GM18520 (cell line): ENCODE data around the gene EPHA8.

Source experiments
- ATAC-seq: cut with Tn5 transposase; IDR thresholded peaks from one replicate; pipeline ENCODE4 v1.9.1; 2021; ENCODE audit not compliant: unreplicated experiment

The EPHA8 gene

DNA sequence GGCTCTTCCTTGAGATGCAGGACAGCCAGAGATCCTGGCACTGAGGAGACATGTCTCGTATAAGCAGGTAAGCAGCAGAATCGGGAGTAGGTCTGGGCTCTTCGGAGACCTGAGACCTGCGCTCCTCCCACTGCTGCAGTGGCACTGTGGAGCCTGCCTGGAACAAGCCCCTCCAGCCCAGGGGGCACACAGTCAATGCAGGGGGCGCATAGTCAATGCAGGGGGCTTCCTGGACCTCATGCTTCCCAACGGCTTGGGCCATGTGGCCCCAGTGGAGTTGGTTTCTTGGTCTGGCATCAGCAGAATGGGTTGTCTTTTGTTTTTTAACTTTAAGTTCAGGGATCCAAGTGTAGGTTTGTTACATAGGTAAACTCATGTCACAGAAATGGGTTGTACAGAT, 27.9 kb upstream of the EPHA8 start:
- ATAC-seq = no peak

DNA sequence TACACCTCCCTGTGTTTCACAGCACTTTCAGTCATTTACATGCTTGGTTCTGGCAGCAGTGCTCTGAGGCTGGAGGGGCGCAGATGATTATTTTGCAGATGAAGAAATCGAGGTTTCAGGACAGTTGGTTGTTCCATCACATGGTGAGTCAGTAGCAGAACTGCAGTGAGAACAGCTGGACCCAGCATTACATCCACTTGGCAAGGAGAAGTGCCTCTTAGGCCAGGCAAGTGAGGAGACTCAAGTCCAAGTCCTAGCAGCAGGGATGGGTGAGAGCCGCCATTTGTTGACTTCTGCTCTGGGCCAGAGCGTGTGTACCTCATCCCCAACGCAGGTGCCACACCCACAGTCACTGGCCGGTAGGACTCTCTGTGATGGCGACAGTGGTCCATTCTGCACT, 26.8 kb upstream of the EPHA8 start:
- no peak for ATAC-seq

DNA sequence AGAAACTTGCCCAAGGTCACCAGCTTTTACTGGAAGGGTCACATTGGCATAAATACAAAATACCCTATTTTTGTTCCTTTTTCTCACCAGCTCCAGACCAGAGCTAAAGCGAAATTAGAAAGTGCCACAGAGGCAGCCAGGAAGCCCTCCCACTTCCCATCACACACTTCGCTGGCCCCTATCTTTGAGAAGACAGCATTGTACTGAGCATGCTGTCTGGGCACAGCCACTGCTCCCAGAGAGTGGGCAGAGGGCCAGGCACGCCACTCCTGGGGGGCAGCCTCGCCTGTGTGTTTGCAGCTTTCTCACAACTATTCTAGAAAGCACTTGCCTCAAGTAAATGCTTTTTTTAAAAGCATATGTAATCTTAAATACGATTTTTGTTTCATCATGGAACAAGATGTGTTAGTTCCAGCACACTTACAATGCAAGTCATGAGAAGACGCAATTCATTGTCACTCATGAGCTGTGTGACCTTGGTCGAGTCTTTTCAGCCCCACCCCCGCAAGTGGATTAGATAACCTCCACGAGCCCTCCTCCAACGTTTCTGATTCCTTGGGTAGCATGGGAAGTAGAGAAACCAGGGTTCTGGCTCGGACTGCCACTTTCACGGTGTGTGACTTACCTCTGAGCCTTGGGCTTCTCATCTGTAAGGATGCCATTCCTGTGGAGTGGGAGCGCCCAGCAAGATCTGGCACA, 25.7 kb upstream of the EPHA8 start:
- ATAC-seq = no peak

DNA sequence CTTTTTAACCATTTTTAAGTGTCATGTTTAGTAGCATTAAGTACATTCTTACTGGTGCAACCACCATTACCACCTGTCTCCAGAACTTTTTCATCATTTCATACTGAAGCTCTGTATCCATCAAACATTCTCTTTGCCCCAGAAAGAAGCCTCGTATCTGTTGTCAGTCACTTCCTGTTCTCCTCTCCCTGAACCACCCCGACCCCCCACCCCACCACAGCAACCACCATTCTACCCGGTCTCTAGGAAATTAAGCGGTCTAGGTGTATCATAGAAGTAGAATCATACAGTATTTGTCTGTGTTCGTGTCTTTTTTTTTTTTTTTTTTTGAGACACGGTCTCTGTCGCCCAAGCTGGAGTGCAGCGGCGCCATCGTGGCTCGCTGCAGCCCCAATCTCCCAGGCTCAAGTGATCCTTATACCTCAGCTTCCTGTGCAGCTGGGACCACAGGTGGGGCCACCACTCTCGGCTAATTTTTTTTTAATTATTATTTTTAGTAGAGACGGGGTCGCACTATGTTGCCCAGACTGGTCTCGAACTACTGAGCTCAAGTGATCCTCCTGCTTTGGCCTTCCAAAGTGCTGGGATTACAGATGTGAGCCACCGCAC, 23.7 kb upstream of the EPHA8 start:
- ATAC-seq = no peak

DNA sequence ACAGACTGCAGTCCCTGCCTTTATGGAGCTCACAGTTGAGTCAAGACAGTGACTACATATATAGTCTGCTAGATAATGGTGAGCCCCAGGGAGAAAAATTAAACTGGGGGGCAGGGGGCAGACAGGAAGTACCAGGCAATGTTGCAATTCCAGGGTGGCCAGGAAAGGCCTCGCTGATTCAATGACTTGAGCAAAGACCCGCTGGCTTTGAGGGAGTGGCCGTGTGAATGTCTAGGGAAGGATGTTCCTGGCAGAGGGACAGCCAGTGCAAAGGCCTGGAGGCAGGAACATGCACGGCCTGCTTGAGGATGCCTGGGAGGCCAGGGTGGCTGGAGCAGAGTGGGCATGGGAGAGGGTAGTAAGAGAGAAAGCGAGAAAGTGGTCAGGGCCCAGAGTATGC, 23.0 kb upstream of the EPHA8 start:
- no peak for ATAC-seq

DNA sequence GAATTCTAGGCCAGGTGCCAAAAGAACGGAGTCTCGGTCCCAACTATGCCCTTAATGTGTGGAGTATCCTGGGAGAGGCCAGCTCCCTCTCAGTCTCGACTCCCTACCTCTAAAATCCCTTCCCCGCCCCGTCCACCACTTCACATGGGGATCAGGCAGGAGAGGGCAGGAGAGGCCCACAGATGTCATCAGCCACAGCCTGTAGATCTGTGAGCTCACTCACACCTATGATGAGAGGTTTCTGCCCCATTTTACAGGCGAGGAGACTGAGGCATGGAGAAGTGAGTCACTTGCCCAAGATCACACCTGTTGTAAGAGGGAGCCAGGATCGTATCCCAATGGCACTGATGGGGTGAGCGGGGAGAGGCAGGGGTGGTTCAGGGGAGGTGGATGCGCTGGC, 20.4 kb upstream of the EPHA8 start:
- no peak for ATAC-seq

DNA sequence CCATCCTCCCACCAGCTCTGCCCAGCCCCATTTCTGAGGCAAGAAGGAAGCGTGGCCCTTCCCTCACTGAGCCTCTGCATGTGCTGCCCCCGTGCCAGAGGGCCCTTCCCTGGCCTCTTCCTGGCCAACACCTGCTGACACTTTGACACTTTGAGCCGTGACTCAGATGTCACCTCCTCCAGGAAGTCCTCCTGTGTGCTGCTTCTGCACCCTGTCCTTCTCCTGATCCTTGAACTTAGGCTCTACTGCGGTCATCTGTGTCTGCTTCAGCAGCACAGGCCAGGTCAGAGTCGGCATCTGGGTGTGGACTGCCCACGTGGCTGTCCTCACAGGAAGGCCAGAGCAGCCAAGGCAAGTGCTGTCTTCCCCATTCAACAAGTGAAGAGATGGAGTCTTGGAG, 19.6 kb upstream of the EPHA8 start:
- ATAC-seq = no peak

DNA sequence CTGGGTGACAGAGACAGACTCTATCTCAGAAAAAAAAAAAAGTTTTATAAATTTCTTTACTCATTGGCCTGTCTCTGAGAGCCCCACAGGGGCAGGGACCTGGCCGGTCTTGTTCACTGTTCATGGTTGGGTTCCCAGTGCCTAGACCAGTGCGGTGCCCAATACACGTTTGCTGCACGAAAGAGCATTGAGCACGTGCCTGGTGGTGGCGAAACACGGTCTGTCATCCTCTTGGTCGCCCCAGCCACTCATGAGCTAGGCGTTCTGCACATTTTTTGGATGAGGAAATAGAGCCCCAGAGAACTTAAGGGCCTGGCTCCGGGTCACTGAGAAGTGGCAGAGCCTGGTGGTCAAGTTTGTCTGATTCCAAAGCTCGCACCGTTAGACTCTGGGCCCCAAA, 18.7 kb upstream of the EPHA8 start:
- ATAC-seq = no peak

DNA sequence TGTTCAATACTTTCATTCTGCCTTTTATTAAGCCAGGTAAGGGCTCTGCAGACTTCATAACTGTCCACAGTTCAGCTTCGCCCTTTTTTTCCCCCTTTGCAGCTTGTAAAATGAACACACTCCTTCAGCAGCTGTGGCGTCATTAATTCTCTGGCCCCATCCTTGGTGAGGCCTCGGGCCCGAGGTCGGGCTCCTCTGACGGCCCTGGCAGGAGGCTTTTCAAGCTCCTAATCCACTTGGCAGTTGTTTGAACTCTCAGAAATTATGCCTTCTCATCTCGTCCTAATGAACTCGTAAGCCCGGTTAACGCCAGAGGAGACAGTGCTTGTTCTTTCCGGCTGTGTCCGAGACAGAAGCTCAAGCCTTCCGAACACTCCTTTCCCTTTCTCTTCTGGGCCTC, 18.1 kb upstream of the EPHA8 start:
- no peak for ATAC-seq

DNA sequence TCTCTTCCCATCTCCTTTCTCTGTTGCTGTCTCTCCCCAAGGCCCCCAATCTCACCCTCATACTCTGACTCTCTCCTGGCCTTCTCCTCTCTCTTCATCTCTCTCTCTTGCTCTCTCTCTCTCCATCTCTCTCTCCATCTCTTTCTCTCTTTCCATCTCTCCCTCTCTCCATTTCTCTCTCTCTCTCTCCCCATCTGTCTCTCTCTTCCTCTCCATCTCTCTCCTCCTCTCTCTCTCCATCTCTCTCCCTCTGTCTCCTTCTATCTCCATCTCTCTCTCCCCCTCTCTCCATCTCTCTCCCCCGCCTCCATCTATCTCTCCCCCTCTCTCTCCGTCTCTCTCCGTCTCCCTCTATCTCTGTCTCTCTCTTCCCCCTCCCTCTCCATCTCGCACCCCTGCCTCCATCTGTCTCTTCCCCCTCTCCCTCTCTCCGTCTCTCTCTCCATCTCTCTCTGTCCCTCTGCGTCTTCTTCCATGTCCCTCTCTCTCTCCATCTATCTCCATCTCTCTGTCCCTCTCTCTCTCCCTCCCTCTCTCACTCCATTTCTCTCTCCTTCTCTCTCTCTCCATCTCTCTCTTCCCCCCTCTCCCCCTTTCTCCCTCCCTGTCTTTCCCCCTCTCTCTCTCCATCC, 16.0 kb upstream of the EPHA8 start:
- ATAC-seq = no peak

DNA sequence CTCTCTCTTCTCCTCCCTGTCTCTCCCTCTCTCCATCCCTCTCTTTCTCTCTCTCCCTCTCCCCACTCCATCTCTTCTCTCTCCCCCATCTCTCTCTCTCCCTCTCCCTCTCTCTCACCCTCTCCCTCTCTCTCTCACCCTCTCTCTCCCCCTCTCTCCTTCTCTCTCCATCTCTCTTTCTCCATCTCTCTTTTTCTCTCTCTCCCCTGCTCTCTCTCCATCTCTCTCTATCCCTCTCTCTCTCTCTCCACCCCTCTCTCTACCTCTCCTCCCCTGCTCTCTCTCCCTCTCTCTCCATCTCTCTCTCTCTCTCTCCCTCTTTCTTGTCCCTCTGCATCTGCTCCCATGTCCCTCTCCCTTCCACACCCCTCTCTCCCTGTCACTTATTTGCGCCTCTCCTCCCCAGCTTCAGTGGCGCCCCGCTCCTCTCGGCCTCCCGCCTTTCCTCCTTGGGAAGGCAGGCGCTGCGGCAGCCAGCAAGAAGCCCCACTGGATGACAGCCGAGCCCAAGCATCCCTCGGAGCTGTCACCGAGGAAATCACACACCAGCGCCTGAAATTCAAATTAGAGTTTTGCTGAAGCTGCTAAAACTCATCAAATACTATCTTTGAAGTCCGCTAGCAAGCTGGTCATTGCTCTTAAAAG, 15.3 kb upstream of the EPHA8 start:
- ATAC-seq = no peak

DNA sequence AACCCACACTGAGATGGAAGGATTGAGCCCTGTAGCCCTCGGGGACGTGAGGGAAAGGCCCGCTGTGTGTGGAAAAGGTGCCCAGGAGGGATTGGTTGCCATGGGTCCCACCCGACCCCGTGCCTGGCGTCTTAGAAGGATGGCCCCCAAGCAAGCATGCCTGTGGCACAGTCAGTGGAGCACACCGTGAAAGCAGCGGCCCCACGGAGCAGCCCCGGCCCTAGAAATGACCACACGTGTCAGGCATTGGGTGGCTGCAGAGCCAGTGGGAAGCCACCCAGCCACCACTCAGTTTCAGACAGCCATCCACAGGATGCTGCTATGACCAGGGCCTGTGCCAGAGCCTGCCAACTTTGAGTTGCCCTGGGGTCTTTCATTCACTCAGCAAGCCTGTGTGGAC, 13.3 kb upstream of the EPHA8 start:
- ATAC-seq = no peak

DNA sequence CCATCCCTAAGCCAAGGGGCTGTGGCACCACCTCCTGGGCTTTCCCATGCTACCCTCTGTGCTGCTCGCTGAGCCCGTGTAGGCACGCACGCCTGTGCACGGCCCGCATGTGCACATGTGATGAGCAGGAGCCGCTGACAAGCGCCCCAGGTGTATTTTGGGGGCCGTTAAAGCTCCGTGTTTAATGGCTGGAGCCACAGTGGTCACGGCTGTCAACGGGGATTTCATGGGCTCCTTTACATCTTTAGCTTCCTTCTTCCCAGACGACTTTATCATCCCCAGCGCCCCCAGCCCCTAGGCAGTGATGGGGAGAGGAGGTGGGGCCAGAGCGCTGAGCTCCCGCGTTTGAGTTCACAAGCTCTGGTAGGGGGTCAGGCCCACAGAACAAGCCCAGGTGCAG, 11.7 kb upstream of the EPHA8 start:
- ATAC-seq = no peak

DNA sequence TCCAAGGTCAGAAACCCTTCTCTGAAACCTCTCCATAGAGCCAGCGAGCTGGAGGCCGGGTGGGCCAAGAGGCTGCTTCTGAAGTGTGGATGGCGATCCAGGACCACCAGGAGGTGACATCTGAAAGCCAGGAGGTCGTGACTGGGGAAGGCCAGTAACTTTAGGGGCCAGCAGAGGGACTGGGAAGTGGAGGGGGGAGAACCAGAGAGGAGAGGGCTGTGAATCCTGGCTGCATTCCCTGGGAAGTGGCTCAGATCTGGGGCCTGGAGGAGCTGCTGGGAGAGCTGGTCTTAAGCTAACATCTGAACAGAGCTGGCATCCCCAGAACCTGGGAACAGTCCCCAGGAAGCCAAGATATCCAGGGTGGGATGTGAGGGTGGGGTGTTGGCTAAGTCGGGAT, 11.3 kb upstream of the EPHA8 start:
- ATAC-seq = no peak

DNA sequence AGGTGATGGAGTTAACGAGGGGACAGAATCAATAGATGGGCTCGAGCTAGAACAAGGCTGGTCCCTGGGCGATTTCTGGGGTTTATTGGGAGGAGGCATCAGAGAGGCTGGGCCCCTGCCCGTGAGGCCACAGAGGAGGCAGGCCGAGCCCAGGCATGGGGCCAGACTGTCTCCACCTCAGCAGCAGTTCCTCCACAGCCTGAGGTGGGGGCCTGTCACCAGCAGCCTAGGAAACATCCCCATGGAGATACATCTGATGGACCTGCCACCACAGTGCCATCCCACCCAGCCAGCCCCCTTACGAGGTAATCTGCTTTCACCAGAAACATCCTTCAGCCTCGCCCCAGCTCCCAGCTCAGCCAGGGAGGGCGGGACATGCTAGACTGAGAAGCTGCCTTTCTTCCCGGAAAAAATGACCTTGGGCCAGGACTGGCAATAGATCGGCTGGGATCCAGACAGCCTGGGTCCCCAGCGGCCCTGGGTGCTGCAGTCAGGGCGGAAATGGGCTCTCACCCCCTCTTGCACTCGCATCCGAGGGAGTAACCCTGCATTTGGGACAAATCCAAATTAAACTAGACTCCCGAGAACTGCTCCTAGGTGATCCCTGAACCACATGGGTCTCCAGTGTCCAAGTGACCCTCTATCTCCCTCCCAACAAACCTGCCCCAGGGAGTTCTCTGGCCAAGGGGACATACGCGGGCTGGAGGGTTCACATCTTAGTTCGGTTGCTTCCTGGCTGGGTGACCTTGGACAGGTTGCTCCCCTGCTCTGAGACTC, 10.0 kb upstream of the EPHA8 start:
- no peak for ATAC-seq

DNA sequence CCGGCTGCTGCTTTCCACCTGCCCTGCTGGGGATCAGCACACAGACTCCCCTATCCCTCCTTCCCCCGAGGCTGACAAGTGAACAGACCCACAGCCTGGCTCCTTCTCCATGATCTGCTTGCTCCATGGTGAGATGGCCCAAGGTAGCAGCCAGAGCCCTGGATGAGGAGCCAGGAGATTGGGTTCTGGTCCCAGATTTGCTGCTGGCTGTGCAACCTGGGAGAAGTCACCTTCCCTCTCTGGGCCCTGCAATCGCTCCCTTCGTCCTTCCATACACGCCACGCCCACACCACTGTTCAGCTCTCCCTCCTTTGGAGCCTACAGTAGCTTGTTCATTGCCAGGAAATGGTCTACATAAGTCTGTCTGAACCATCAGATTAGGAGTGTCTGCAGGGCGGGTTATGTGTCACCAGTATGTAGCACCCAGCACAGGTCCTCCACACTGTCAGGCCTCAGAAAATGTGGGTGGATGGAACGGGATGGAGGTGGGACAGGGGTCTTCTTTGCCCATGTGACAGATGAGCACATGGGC, 9.2 kb upstream of the EPHA8 start:
- no peak for ATAC-seq

DNA sequence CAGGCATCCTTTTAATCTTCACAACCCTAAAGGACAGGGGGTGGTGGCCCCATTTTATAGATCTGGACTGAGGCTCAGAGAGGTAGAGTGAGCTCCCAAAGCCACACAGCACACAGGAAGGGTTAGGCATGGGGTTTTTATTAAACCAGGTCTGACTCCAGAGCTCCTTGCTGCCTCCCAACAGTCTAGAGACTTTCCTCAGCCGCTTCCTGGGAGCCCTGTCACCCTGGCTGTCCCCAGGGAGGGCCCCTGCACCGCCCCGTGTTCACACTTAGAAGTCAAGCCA, 8.0 kb upstream of the EPHA8 start:
- ATAC-seq = no peak

DNA sequence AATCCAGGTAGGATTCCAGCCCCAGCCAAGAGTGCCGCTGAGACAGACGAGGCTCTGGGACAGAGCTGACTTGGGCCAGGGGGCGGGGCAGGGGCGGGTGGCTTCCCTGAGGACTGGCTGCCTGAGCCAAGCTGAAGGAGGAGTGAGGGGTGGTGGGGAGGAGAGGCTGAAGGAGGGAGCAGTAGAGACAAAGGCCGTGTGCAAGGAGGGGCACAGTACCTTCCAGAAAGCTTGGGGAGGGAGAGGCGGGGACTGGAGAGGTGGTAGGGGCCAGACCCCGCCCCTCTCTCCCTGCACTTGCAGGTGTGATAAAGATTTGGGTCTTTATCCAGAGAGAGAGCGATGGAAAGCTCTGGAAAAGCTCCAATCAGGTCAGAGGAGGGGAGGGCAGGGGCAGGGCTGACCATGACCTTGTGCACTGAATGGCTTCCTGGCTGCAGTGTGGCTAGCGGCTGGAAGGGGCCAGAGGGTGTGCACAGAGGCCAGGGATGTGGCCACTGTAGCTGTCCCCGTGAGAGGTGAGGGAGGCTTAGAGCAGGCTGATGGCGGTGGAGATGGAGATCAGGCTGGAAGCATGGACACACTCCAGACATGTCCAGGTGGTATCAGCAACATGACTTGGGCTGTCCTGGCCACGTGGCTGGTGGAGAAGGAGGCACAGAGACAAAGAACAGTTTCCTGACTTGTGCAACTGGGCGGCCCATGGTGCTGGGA, 6.7 kb upstream of the EPHA8 start:
- ATAC-seq = no peak

DNA sequence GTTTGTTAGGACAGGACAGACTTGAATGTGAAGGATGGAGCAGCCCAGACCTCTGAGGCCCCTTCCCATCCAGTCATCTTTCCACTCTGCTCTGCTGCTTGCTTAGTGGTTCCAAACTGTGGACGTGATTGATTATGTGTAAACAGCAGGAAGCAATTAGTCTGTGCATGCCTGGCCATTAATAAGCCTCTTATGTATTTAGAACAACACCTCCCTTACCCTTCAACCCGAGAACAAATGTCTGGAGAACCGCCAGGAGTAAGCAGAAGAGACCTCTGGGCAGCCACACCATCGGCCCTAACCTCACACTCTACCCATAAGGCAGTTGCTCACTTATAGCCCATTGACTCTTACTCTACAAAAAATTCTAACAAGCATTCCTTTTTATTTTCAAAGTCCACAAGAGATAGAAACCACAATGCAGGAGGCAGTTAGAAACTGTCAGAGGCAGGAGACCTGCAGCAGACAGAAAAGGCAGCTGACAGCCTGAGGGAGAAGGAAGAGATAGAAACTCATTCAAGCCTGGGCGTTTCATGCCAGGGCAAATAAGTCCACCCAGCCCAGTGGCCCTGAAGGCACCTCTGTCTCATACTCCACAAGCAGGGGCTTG, 5.8 kb upstream of the EPHA8 start:
- no peak for ATAC-seq
